GM21423 (cell line): ENCODE measurements around the gene OGN.
"Not testable (repeated sequence)": the region's sequence is repeated elsewhere in the genome, so short reads cannot be mapped to it uniquely, and the experiment has no call there.

Experiments used
- ATAC-seq: cut with Tn5 transposase; IDR thresholded peaks from one replicate; pipeline ENCODE4 v1.9.1; 2021; ENCODE audit warnings: mild to moderate bottlenecking, moderate library complexity; ENCODE audit not compliant: unreplicated experiment

OGN gene

DNA sequence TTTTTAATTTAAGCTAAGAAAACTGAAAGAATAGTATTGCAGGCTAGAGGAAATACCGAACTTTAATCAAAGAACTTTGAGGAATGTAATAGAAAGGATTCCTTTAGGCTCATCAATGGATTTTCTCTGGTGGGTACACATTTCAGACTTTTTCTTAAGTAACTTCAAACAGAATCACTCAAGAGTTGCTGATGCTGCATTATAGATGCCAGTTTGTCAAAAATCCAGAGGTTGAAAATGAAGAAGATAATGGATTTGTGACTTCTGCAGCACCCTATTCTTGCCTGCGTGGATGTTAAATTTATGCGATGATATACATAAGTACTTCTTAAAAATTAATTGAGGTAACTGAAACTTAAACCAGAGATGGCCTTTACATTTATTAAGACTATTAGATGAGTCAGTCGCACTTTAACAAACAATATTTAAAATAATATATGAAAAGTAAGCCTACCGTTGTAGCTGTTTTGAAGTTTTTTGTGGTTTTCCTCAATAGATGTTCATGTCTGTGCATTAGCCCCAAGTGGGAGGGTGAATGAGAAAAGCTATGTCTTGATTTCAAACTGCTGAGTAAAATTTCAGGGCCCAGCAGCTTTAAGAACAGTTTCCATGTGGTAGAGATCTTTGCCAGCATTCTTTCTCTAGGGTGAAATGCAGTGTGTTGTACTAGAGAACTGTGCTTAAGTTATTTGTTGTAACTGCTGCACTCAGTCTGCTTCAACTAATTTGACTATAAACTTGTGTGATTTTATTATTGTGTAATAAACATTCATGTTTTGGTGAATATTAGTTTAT is at the start of gene OGN:
TSS of gene OGN (minus strand) at position 537 of the 795 bp plus-strand sequence. CDS start 1,171 bp downstream, outside the sequence.
- ATAC-seq, result no peak

DNA sequence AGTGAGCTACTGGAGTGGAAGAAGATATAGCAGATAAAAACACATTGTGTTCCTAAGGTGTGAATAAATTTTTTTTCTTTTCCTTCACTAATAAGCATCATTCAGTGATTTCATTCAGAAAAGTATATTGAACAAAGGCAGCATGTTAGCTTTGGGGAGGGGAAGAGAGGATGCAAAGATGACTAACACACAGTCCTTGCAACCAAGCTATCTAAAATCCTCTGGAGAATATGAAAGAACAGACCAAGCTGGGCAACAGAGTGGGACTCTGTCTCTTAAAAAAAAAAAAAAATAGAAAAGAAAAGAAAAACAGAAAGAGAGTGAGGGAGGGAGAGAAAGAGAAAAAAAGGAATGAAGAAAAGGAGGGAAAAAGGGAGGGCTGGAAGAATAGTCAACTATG is 42.2 kb upstream of the OGN start:
- no peak for ATAC-seq

- ATAC-seq, result no peak
These were observed 40.5 kb upstream of the OGN start for GRCh38 chr9:92444841-92445240.

DNA sequence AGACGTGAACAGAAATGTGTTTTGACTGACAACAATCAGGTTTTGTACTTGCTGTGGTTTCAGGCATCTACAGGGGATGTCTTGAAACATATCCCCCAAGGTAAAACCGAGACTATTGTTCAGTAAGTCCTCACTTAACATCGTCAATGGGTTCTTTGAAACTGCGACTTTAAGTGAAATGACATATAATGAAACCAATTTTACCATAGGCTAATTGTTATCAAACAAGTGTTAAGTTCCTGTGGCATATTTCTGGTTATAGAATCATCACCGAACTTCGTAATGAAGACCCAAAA is 36.3 kb upstream of the OGN start:
- ATAC-seq, result peak; percentile 51

DNA sequence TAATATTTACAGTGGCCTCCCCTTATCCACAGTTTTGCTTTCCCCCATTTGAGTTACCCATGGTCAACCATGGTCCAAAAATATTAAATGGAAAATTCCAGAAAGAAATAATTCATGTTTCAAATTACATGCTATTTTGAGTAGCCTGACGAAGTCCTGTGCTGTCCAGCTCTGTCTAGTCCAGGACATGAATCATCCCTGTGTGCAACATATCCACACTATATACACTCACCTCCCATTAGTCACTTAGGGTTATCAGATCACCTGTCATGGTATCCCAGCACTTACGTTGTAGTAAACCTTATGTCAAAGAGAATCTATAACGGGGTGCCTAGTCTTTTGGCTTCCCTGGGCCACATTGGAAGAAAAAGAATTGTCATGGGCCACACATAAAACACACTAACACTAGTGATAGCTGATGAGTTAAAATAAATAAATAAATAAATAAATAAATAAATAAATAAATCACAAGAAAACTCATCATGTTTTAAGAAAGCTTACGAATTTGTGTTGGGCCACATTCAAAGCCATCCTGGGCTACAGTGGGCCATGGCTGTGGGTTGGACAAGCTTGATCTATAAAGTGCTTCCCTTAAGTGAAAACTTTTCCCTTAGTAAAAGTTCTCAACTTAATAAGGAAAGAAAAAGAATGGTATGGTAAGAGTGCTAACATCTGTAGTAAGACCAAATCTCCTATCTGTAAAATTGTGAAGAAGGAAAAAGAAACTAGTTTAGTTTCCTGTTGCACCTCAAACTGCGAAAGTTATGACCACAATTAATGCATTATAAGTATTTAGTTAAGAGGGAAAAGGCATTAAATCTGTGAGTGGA is 35.8 kb upstream of the OGN start:
- no peak for ATAC-seq

DNA sequence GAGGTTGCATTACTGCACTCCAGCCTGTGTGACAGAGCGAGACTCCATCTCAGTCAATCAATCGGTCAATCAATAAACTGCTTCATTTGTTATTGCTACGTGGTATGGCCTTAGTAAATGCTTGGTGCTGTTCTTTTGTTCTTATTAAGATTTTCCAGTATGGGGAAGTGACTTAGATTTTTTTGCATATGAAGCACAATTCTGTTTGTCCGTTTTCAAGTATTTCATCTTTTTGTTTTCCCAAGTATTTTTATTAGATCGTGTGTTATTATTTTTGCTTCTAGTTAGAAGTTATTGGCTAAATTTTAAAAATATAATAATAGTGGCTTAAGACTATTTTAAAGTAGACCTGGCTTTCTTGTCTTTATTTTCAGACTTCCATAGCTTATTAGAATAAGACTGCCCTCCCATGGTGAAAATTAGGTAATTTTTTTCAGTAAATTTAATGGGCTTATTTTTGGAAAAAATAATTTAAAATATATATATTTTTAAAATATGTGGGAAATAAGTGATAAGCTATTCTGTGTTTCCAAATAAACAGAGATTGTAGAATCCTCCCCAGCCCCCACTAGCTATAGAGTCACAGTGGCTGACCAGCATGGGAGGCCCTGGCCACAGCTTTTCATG is 34.6 kb upstream of the OGN start:
- ATAC-seq, result no peak

DNA sequence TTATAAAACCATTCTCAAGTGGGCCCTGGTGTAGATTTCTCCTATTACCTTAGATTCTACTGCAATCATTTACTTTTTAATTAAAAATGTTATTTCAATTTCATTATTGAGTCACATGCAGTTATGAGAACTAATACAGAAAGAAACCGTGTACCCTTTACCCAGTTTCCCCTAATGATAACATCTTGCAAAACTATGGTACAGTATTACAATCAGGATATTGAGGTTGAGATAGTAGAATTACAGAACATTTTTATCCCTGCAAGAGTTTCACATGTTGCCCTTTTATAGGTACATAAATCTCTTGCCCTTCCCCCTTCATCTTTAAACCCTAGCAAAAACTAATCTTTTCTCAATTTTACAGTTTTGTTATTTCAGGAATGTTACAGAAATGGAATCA is 30.9 kb upstream of the OGN start:
- ATAC-seq, result no peak

GRCh38 chr9:92432972-92433548 is 28.7 kb upstream of the OGN start:
- ATAC-seq, result no peak

DNA sequence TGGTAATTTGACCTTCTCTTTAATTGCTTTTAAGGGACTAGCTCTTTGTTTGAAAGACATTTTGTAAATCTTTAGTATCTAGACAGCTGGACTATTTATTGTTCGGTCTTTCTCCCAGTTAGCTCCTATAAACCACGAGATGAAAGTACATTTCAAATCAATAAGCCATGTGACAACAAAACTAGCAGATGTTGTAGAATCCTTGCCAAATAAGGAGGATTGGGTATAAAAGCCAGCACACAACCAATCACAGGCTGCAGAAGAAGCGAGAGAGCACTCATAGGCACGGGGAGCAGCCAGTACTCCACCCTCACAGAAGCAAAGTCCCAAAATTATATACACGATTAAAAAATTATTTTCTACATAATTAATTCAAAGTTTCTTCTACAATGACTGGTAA is 28.0 kb upstream of the OGN start:
- ATAC-seq, result no peak

GRCh38 chr9:92429836-92430235 is 25.5 kb upstream of the OGN start:
- no peak for ATAC-seq

GRCh38 chr9:92426501-92427145 is 22.2 kb upstream of the OGN start:
- ATAC-seq, result no peak

- no peak for ATAC-seq
These were observed 21.1 kb upstream of the OGN start for GRCh38 chr9:92425474-92425873.

DNA sequence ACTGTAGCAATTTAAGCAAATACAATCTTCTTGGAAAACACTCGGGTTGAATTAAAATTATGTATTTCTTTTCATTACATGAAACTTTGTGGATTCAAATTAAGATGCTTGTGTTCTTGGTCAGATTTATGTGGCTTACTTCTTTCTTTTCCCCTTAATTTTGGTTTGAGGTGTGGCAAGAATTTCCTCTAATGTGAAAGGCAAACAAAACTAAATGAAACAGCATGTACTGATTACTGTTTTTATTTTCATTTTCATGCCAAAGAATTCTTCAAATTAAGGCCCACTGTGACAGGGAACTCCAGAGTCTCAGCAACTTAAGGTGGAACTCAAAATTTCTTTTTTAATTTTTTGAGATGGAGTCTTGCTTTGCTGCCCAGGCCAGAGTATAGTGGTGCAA is 20.0 kb upstream of the OGN start, which contains the start of gene OMD:
TSS of gene OMD (minus strand) at position 132 of the 400 bp plus-strand sequence. CDS start 6,913 bp downstream, outside the sequence.
- ATAC-seq, result no peak

GRCh38 chr9:92423612-92424011 is 19.2 kb upstream of the OGN start:
- ATAC-seq, result no peak

DNA sequence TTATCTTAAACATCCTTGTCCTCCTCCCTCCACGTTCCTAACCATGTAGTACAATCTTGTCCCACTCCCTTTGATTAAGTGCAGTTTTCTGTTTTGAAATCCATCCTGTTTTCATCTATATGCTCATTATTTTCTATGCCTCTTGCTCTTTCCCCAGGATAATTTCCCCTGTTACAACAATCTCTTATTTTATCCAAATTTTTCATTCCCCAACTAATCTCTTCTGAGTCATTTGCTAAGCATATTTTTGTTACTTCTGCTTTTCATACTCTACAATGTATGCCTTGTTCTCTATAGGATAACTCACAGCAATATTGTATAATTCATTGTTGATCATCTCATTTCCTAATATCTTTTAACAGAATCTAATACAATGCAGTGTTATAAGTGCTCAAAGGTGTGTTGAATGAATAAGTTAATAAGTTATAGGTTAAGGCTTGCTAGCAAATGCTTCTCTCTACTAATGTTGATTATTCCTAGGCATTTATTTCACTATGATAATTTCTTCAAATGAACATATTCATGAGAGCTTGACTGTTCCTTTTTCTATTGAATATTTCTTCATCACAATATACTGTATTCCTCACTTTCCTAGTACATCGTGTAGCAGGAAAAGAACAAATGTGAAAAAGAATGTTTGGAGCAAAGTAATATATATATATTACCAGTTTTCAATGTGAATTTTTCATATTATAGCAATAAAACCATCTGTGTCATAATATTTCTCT is 18.4 kb upstream of the OGN start:
- no peak for ATAC-seq

GRCh38 chr9:92414566-92414965 is 10.2 kb upstream of the OGN start:
- no peak for ATAC-seq

DNA sequence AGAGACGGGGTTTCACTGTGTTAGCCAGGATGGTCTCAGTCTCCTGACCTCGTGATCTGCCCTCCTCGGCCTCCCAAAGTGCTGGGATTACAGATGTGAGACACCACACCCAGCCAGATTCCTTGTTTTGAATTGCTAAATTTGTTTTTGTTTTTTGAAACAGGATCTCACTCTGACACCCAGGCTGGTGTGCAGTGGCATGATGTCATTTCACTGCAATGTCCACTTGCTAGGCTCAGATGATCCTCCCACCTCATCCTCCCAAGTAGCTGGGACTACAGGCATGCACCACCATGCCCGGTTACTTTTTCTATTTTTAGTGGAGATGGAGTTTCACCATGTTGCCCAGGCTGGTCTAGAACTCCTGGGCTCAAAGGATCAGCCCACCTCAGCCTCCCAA is 6.8 kb upstream of the OGN start:
- not testable (repeated sequence) for ATAC-seq

DNA sequence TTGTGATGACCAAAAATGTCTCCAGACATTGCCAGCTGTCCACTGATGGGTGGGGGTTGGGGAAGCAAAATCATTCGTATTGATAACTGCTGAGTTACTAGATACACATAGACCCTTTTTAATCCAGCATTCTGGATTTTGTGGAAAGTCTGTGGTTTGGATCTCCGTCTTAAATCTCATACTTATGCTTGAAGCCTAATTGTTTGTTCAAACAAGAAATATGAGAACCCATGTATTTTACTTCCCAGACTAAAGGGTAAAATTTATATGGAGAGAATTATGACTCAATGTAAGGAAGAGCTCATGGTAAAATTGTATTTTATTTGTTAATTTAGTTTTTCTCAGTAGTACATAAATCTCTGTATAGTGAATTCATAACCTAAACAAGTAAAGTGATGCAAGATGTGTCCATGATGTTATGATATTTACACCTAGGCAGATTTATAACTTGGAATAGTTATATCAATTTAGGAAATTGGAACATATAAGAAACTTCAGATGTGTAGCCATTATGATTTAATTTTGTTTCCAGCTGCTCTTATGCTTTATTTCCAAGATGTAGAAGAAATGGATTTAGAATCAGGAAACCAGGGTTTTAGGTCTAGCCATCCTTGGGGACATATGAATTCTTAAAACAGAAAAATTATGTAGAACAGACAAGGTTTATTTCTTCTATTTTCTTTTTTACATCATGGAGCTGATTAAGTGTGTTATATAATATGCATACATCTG is 4.5 kb upstream of the OGN start:
- no peak for ATAC-seq

DNA sequence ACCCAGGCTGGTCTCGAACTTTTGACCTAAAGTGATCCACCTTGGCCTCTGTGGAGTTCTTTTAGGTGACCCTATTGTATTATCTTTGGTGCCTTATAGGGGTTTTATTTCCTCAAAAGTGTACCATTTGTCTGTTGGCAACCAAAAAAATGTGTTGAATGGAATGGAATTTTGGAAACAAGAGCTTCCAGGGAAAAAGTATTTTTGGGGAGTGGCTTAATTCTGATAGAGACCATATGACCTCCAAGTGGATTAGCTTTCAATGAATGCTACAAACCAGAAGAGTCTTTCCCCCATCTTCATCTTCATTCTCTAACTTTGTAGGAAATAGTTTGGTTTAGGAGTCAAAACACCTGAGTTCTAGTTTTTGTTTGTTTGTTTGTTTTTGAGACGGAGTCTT is 3.4 kb upstream of the OGN start:
- no peak for ATAC-seq

DNA sequence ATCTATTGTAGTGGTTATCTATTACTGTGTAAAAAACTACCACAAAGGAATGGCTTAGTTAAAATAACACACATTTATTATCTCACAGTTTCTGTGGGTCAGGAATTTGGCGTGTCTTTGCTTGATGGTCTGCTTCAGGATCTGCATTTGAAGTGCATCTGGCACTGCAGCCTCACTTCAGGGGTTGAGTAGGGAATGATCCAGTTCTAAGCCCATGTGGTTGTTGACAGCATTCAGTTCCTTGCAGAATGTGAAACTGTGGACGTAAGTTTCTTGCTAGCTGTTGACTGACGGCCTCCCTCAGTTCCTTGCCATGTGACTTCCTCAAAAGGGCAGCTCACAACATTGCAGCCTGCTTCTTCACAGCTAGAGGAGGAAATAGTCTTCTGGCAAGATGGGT is 2.1 kb upstream of the OGN start:
- ATAC-seq, result peak; percentile 86
